Inflammatory macrophage treated with lipopolysaccharide for 4 hours (primary cell): Measurements from ENCODE around the gene PXMP4.
A peak's percentile ranks its signal among the peaks of the same experiment; 100 is the strongest.
"Not testable (repeated sequence)": the region's sequence is repeated elsewhere in the genome, so short reads cannot be mapped to it uniquely, and the experiment has no call there.

Source experiments
- DNase-seq: peaks from one replicate; pipeline ENCODE4 v3.0.0-alpha.2; 2020

The PXMP4 gene, protein sequence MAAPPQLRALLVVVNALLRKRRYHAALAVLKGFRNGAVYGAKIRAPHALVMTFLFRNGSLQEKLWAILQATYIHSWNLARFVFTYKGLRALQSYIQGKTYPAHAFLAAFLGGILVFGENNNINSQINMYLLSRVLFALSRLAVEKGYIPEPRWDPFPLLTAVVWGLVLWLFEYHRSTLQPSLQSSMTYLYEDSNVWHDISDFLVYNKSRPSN

DNA sequence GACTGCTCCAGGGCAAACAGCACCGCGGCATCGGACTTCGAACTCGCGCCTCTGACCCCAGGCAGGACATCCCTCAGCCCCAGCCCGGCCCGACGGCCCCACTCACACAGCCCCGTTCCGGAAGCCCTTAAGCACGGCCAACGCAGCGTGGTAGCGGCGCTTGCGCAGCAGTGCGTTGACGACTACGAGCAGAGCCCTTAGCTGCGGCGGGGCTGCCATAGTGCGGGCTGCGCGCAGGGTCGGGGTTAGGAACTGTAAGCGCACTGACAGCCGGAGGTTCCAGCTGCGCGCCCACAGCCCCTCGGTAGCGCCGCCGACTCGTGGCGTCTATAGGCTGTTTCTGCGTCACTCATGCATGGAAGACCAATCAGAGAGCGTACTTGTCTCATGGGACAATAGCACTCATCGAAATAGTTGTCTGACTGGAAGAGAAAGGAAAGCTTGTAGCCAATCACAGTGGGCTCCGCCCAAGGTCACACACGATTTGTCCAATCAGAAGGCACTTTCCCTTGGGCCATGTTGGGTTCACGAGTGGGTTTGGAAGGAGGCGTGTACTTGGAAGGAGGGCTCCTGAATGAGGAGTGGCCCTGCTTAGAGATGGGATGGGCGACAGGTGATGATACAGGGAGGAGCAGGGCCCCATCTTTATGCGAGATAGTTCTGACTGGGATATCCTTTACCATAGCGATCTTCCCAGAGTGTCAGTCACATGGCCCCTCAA lies at the start of gene PXMP4:
Gene PXMP4 (minus strand): TSS at position 322 of the 721 bp plus-strand sequence. CDS start 103 bp downstream, at position 219.
- DNase-seq, result peak; percentile 98

- no peak for DNase-seq
Observed at GRCh38 chr20:33769043-33769442, 48.9 kb upstream of the PXMP4 start.

- DNase-seq, result no peak
Observed at GRCh38 chr20:33767777-33768138, 47.6 kb upstream of the PXMP4 start.

- no peak for DNase-seq
Observed at GRCh38 chr20:33766686-33767085, 46.6 kb upstream of the PXMP4 start.

DNA sequence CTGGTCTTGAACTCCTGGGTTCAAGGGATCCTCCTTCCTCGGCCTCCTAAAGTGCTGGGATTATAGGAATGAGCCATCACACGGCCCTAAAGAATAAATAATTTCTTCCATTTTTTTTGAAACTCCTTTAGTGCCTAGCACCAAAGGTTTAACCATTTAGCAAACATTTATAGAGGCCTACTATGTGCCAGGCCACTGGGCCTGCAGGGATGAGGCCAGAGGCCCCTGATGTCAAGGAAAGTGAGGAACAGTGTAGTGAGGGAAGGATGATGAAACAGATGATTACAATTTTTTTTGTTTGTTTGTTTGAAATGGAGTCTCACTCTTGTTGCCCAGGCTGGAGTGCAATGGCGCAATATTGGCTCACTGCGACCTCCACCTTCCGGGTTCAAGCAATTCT lies 45.5 kb upstream of the PXMP4 start:
- DNase-seq, result no peak

GRCh38 chr20:33765099-33765498 lies 45.0 kb upstream of the PXMP4 start:
- DNase-seq, result no peak

DNA sequence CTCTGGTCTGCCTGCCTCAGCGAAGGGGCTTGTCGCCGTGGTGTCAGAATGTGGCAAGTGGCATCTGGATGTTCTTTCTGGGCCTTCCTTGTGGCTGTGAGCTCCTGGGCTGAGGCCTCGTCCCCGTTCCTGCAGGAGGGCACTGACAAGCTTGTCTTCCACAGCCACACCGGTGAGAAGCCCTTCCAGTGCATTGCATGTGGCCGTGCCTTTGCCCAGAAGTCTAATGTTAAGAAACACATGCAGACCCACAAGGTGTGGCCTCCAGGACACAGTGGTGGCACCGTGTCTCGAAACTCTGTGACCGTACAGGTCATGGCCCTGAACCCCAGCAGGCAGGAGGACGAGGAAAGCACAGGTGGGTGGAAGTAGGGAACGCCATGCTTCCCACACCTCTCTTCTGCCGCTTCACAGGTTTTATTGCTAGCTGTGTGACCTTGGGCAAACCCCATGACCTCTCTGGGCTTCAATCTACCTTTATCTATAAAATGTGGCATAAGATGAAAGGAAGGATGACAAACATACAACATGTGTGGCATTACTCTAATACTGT lies 41.7 kb upstream of the PXMP4 start:
- no peak for DNase-seq

DNA sequence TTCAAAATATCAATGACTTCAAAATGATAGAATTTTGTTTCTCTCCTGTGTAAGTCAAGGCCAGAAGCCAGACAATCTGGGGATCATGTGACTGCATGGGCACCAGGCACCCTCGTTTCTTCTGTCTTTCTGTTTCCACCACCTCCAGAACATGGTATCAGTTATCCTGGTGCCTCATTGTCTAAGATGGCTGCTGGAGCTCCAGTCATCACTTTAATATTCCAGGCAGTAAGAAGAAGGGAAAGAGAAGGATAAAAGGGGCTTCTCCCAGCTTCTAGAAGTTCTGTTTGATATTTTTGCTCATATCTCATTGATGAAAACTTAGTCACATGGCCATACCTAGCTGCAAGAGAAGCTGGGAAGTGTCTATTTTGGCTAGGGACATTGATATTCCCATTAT lies 37.3 kb upstream of the PXMP4 start:
- DNase-seq, result no peak

DNA sequence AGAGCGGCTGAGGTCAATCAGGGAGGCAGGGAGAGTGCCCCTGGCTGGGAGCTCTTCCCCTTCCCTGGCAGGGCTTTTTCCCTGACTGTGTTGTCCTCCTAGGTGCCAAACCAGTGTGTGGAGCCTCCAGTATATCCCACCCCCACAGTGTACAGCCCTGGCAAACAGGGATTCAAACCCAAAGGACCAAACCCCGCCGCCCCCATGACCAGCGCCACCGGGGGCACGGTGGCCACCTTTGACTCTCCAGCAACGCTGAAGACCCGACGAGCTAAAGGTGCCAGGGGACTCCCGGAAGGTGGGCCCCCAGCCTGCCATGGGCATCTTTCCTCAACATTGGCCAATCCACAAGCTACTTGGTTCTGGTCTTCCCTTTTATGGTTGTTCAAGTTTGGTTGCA lies 36.9 kb upstream of the PXMP4 start:
- no peak for DNase-seq

DNA sequence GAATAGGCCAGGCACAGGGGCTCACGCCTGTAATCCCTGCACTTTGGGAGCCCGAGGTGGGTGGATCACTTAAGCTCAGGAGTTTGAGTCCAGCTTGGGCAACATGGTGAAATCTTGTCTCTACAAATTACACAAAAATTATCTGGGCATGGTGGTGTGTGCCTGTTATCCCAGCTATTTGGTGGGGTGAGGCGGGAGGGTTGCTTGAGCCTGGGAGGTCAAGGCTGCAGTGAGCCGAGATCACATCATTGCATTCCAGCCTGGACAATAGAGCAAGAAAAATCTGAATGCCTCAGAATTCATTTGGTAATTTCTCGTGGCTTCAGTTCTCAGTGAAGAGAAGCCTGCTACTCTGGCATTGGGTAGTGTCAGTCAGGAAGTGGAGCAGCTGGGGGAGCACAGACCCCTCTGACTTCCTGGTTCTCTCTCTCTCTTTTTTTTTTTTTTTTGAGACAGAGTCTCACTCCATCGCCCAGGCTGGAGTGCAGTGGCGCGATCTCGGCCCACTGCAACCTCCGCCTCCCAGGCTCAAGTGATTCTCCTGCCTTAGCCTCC lies 35.9 kb upstream of the PXMP4 start:
- not testable (repeated sequence) for DNase-seq

DNA sequence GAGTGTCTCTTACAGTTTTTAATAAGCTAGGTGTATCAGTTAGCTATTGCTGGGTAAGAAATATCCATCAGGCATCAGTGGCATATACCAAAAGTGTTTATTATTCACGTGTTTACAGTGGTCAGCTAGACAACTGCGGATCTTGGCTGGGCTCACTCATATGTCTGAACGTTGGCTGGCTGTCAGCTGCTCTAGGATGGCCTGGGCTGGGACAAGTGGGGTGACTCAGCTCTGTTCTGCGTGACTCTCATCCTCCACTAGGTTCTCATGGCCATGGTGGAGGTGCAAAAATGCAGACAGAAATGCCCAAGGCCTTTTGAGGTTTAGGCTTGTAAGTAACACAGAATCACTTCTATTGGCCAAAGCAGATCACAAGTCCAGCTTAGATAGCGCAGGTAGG lies 33.7 kb upstream of the PXMP4 start:
- DNase-seq, result no peak

- DNase-seq, result no peak
Observed at GRCh38 chr20:33753143-33753542, 33.0 kb upstream of the PXMP4 start.

DNA sequence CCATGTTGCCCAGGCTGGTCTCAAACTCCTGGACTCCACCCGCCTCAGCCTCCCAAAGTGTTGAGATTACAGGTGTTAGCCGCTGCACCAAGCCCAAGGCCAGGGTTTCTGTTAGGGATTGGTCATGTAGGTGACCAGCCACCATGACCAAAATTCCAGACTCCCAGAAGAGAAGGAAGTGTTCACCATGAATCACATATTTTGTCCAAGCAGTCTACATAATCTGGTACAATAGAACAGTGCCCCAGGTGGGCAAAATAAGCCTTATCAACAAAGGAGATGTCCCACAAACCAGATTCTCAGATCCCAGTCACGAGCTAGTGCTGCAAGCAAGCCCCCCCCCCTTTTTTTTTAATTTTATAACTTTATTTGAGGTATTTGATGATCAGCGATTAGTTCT lies 31.7 kb upstream of the PXMP4 start:
- no peak for DNase-seq

DNA sequence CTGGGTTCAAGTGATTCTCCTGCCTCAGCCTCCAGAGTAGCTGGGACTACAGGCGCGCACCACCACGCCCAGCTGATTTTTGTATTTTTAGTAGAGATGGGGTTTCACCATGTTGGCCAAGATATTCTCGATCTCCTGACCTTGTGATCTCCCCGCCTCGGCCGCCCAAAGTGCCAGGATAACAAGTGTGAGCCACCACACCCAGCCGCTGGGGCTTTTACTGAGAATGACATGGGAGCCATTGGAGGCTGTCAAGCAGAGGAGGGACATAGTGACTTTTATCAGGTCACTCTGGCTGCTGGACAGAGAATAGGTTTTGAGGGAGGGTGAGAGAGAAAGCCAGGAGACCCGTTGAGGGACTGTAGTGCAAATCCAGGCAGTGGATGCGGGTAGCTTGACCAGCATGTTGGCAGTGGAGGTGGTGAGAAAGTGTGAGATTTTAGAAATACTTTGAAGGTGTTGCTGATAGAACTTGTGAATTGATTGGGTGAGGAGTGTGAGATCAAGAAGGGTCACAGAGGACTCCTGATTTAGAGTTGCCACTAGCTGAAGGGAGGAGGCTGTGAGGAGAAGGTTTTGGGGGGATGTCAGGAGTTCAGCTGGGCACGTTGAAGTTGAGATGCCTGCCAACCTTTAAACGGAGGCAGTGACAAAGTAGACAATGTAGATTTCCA lies 26.4 kb upstream of the PXMP4 start:
- no peak for DNase-seq

DNA sequence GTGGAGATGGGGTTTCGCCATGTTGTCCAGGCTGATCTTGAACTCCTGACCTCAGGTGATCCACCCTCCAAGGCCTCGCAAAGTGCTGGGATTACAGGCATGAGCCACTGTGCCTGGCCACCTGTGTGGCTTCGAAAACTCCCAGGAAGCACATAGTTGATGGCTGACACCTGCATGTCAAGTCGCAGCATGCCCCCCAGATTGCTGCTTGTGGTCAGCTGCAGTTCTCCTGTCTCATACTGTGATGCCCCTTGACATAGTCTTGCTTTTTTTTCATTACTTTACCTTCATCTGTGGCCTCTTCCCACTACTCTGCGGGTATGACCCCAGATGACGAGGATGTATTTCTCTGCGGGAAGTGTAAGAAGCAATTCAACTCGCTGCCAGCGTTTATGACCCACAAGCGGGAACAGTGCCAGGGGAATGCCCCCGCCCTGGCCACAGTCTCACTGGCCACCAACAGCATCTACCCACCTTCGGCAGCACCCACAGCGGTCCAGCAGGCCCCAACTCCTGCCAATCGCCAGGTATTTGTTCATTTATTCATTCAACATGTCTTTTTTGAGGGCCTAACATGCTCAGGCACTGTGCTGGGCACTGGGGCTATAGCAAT lies 24.8 kb upstream of the PXMP4 start:
- no peak for DNase-seq

GRCh38 chr20:33744181-33744580 lies 24.1 kb upstream of the PXMP4 start:
- DNase-seq, result no peak

DNA sequence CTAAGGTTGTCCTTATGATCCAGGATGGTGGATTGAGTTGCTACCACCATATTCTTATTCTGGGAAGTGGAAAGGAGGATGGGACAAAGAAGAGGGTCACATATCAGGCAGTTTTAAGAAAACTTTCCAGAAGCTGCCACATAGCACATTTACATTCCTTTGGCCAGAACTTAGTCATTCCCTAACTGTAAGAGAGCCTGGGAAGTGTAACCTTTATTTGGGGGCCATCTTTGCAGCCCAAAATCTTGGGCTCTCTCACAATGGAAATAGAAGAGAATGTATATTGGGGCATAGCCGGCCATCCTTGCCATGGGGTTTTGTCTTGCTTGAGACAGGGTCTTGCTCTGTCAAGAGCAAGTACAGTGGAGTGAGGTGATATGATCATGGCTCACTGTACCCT lies 20.1 kb upstream of the PXMP4 start:
- no peak for DNase-seq

GRCh38 chr20:33739493-33739892 lies 19.4 kb upstream of the PXMP4 start:
- no peak for DNase-seq

- DNase-seq, result no peak
Observed at GRCh38 chr20:33736962-33737361, 16.9 kb upstream of the PXMP4 start.

DNA sequence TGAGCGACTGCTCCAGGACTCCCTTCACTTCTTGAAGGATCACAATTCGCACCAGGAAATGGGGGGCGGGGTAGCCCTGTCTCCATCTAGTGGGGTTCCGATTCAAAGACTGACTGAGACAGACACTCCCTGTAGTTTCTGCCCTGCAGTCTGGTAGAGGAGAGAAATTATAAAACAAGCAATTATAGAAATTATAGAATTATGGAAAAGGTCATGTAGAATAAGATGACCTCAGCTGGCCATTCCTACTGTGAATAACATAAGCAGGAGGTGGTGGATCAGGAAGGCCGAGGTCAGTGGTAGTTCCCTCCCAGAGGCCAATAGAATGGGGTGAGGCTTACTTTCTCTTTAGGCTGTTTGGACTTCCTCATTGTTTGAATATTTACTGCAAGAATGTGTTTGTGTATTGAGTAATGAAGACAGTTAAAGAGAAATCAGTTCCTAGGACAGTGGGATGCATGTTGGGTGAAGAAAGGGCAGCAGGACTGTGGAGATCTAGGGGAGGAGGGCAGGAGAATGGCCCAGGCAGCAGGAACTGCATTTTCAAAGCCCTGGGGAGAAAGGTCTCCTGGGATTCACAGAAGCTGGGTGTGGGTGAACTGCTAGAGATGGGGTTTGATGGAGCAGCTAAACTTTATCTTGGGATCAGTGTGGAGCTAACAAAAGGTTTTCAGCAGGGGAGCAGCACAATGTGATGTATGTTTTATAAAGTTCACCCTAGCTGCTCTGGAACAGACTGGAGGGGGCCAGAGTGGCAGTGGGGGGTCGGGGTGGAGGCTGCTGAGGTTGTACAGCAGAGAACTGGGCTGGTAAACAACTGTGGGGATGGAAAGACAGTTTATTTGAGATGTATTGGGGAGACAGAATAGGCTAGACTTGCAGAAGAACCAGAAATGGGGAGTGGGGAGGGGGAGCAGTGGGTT lies 13.8 kb upstream of the PXMP4 start:
- DNase-seq, result peak; percentile 91

- no peak for DNase-seq
Observed at GRCh38 chr20:33732166-33732970, 12.3 kb upstream of the PXMP4 start.
